C4-2B (cell line): ENCODE measurements around the gene GRK5.

Experiments used
- CTCF ChIP-seq: fragments of 450-650 bp; conservative IDR thresholded peaks from 2 replicates; pipeline ENCODE4 v1.5.1; 2017; ENCODE audit warnings: mild to moderate bottlenecking
- ZFX ChIP-seq: fragments of 450-650 bp; IDR thresholded peaks from 2 replicates; pipeline ENCODE4 v1.6.1; 2017

DNA sequence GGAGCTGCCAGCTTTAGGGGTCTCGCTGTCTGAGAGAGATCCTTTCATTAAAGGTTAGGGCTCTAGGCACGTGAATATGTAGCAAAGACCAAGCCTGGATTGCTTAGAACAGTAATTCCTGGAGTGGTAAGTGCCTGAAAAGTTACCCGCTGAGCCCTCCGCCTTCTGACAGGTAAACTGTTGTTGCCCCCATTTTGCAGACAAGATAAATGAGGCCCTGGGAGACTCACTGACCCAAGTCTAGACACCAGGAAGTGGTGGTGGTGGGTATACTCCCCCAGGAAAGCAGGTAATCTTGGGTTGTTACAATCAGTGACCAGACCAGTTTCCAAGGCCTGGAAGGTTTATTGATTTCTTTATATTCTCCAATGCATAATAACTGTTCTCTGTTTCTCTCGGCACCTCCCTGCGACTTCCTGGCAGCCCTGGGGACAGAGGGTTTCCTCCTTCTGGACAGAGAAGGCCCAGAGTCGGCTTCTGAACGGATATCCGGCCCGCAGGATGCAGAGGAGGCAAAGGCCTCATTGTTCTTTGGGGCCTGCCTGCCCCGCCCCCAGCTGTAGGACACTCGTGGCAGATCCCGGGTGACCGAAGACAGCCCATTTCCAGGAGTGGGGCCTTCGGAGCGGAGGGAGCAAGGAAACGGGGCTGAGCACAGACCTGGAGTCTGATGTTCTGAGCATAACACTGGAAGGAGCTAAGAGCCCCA is 1.3 kb upstream of the GRK5 start:
- TF ChIP-seq CTCF (no peak), ZFX (no peak)
